NCI-H82 treated with DMSO at 0.1 percent for 48 hours (cell line): Measurements from ENCODE around the gene CGRRF1.

ENCODE experiments used
- DNase-seq: peaks from one replicate; lab custom pipeline; 2025; ENCODE audit not compliant: unreplicated experiment; lab: John Stamatoyannopoulos, UW

The CGRRF1 gene

GRCh38 chr14:54574528-54574927 lies 64.8 kb downstream of the CGRRF1 start:
- no peak for DNase-seq

- no peak for DNase-seq
These were observed 67.8 kb downstream of the CGRRF1 start for GRCh38 chr14:54577494-54577893.

DNA sequence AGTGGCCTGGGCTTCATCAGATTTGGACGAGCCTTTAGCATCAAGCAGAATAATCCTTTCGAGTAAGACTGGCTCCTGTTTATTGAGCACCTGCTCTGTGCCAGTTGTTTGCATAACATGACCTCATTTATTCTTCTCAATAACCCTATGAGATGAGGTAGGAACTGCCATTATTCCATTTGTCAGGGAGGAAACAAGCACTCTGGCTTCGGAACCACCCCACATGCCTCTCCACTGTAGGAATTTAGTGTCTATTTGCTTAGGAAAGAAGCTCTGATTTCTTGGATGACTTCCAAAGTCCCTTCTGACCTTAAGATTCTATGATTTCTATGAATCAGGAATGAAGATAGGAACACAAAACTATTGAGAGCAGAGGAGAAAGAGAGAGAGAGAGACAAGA lies 68.3 kb downstream of the CGRRF1 start:
- DNase-seq: no peak

GRCh38 chr14:54579621-54580020 lies 69.9 kb downstream of the CGRRF1 start:
- no peak for DNase-seq

GRCh38 chr14:54580933-54581332 lies 71.2 kb downstream of the CGRRF1 start:
- no peak for DNase-seq

DNA sequence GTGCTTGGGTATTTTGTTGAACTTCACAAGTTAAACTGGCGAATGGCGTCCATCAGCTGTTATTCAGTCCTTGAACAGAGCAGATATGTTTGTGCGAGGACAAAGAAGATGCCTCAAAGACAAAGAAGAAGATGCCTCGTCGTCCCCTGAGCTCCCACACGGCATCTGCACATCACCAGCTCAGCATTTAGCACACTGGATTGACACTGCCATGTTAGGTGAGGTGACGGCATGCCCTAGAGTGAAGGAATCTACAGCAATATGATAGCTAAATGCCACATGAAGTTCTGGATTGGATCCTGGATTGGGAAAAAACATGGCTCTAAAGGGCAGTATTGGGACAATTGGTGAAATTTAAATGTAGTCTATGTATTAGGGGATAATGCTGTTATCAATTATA lies 72.6 kb downstream of the CGRRF1 start:
- no peak for DNase-seq

DNA sequence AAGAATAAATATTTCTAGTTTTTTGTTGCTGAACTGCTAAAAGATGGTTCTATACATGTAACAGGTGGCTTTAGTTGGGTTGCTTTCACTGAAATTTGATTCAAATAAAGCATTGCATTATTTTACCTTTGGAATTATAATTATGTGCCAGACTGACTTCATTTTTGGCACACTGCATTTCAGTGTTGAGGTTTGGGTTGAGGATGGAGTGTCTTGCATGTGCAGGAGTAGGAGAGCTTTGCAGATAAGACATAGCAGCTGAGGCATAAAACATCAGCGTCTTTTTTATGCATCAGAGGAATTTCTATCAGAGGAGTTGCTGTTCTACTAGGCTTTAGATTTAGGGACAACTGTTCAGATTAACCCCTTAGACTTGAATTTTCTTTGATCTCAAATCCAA lies 74.4 kb downstream of the CGRRF1 start:
- DNase-seq: no peak

DNA sequence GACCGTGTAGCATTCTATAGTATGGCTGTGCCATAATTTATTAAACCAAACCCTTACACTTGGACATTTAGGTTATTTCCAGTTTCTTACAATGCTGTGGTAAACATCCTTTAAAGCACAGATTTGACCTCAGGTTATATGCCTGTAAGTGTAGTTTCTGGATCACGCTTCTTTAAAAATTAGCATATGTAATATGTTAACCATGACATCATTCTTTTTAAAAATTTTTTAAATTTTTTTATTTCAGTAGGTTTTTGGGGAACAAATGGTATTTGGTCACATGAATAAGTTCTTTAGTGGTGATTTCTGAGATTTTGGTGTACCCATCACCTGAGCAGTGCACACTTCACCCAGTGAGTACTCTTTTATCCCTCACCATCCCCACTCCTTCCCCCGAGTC lies 75.5 kb downstream of the CGRRF1 start:
- DNase-seq: no peak
